PC-3 (cell line): ENCODE data around the gene EPB41L4A.

Experiments
- CTCF ChIP-seq: fragments of 300-600 bp; sonication (generic); conservative IDR thresholded peaks from 2 replicates; pipeline ENCODE4 v1.5.1; 2017; ENCODE audit warnings: antibody characterized with exemption, low read depth, mild to moderate bottlenecking, low read length
- EZH2phosphoT487 ChIP-seq: fragments of 300-600 bp; sonication (generic); IDR thresholded peaks from 2 replicates; pipeline ENCODE4 v1.6.1; 2018; ENCODE audit warnings: mild to moderate bottlenecking, antibody characterized with exemption, low read length, borderline replicate concordance

GRCh38 chr5:112245656-112246055 is 173.4 kb downstream of the EPB41L4A start:
- no peak for TF ChIP-seq CTCF
- TF ChIP-seq EZH2phosphoT487 = no peak
